ENCODE data around the gene KRTAP19-8.

- TF ChIP-seq CTCF (IDR thresholded peaks at IDR 0.05) (no peak), POLR2A (IDR thresholded peaks at IDR 0.05) (no peak)
These were observed 12.4 kb upstream of the KRTAP19-8 start for GRCh38 chr21:31050577-31051157.
